Myometrial cell (primary cell): ENCODE measurements around the gene NLGN3. TPM values are rescaled to one million over a fixed set of nuclear protein-coding genes. Genes with fewer than 3 reads are reported as not detected.

ENCODE experiments used
- total RNA-seq: library from RNA; depleted of rRNA; stranded (reverse); fragments of >200 nt; gene quantifications from 2 replicates; pipeline ENCODE4 v1.2.3, GENCODE V29; 2015

The NLGN3 gene
- total RNA-seq, result not detected in 2 replicates

GRCh38 chrX:71144651-71145050 lies at the start of gene NLGN3:
NLGN3 (plus strand) TSS chrX:71144841; CDS start chrX:71147750, 2,909 bp downstream.

GRCh38 chrX:71095555-71095980 lies 49.1 kb upstream of the NLGN3 start, which contains the start of gene FOXO4:
FOXO4 (plus strand) TSS chrX:71095851; CDS start chrX:71096529, 678 bp downstream.

GRCh38 chrX:71106427-71106826 lies 38.2 kb upstream of the NLGN3 start, which contains the start of gene CXorf65:
CXorf65 (minus strand) TSS chrX:71106740; CDS start chrX:71106556, 184 bp downstream.

GRCh38 chrX:71111141-71111843 lies 33.3 kb upstream of the NLGN3 start, which contains the start of gene IL2RG:
IL2RG (minus strand) TSS chrX:71111577; CDS start chrX:71111539, 38 bp downstream.

GRCh38 chrX:71118032-71118984 lies 26.3 kb upstream of the NLGN3 start, which contains the start of gene MED12:
MED12 (plus strand) TSS chrX:71118596; CDS start chrX:71118755, 159 bp downstream.

Other genes starting within 250 kb of the NLGN3 start
- gene TEX11, start 236.1 kb upstream of the NLGN3 start, total RNA-seq, result not detected in 2 replicates
- gene SLC7A3, start 213.7 kb upstream of the NLGN3 start, total RNA-seq, result not detected in 2 replicates
- gene SNX12, start 76.5 kb upstream of the NLGN3 start, total RNA-seq, result 55.8 and 69.5 TPM in 2 replicates
- gene FOXO4, start 49.0 kb upstream of the NLGN3 start, total RNA-seq, result 2.6 and 3.5 TPM in 2 replicates
- gene CXorf65, start 38.1 kb upstream of the NLGN3 start, total RNA-seq, result not detected in 2 replicates
- not detected in 2 replicates for gene IL2RG, start 33.3 kb upstream of the NLGN3 start, total RNA-seq
- gene MED12, start 26.2 kb upstream of the NLGN3 start, total RNA-seq, result 15.9 and 21.1 TPM in 2 replicates
- gene GJB1, start 78.4 kb downstream of the NLGN3 start, total RNA-seq, result not detected in 2 replicates
- gene ZMYM3, start 109.3 kb downstream of the NLGN3 start, total RNA-seq, result 14.1 and 16.7 TPM in 2 replicates
- 307 and 375 TPM in 2 replicates for gene NONO, start 138.8 kb downstream of the NLGN3 start, total RNA-seq
- gene ITGB1BP2, start 156.9 kb downstream of the NLGN3 start, total RNA-seq, result 0.71 and 1.2 TPM in 2 replicates
- gene TAF1, start 221.5 kb downstream of the NLGN3 start, total RNA-seq, result 10.8 and 13.3 TPM in 2 replicates